Hypothalamus (tissue), 51 donors: Measurements from ENCODE around the gene EIPR1.
"Not testable (repeated sequence)": the region's sequence is repeated elsewhere in the genome, so short reads cannot be mapped to it uniquely, and the experiment has no call there.

Experiments
- DNase-seq, 51 donors: peaks; one replicate each; lab custom pipeline; 2025; lab: John Stamatoyannopoulos, UW

Gene EIPR1

DNA sequence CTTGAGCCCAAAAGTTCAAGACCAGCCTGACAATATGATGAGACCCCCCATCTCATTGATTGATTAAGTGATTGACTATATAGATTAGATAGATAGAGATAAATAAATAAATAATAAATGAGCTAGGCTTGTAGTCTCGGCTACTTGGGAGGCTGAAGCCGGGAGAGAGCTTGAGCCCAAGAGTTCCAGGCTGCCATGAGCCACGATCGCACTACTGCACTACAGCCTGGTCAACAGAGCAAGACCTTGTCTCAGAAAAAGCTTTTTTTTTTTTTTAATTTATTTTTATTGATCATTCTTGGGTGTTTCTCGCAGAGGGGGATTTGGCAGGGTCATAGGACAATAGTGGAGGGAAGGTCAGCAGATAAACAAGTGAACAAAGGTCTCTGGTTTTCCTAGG lies 12.4 kb downstream of the EIPR1 start:
- DNase-seq = no peak

DNA sequence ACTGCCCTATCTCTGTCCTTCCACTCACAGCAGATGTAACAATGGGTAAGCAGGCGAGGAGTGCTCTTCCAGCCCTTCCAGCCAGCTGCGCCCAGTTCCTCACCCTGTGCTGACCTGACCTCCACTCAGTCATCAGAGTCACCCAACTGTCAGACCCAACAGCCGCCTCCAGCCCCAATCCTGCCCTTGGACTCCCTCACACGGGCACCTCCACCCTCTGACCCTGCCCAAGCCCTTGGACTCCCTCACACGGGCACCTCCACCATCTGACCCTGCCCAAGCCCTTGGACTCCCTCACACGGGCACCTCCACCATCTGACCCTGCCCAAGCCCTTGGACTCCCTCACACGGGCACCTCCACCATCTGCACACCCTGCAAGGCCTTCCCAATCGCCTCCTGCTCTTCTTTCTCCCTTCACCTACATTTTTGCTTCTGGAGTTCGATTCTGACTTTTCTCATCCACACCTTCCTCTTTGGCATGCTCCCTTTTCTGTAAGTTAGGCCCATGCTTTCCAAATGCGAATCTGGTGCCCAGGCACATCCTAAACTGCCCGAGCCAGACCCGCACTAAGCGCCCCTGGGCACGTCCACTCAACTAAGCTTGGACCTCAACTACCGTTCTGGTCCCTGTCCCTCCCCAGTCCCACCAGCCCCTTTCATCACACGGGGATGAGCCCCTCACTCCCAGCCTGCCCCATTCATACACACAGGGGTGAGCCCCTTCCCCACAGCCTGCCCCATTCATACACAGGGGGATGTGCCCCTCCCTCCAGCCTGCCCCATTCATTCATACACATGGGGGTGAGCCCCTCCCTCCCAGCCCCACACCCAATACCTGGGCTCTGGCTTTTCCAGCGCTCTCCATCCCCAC lies 15.9 kb downstream of the EIPR1 start:
- DNase-seq = no peak

DNA sequence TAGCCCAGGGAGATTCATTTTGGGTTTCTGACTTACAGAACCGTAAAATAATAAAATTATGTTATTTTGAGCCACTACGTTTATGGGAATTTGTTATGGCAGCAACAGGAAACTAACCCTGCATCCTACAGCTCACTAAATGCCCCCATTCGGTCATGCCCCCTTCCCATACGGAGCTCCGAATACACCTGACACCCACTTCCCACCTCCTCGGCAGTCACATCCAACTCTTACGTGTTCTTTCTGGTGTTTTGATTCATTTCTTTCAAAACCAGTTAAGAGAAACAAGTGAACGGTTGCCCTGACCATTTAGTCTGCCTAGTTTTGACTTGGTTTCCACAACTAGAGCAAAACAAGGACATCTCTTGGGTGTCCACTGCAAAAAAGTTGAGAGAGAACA lies 19.7 kb downstream of the EIPR1 start:
- DNase-seq = no peak

DNA sequence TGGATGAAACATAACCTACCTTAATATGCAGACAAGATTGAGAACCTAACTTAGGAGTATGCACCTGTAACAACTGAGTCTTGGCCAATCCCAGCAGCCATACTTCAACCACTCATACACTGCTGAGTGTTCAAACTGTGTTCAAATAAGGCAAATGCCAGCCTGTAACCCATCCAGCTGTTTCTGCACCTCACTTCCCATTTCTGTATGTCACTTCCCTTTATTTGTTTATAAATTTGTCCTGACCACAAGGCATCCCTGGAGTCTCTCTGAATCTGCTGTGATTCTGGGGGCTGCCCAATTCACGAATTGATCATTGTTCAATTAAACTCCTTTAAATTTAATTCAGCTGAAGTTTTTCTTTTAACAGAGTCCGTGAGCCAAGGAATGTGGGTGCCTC lies 20.2 kb downstream of the EIPR1 start:
- not testable (repeated sequence) for DNase-seq

DNA sequence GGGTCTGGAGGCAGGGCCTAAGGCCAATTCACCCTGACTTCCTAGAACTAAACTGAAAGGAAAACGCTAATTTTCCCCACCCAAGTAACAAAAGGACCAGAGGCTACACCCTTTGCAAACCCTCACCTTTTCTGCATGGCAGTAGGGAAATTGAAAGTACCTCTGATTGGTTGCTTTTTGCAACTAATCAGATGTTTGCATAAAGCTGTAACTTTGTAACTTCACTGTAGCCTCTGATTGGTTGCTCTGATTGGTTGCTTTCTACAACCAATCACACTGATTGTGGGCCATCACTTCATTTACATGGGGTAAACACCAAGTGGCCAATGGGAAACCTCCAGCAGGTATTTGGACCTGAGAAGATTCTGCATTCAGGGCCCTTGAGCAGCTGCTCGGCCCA lies 20.8 kb downstream of the EIPR1 start:
- DNase-seq = no peak

DNA sequence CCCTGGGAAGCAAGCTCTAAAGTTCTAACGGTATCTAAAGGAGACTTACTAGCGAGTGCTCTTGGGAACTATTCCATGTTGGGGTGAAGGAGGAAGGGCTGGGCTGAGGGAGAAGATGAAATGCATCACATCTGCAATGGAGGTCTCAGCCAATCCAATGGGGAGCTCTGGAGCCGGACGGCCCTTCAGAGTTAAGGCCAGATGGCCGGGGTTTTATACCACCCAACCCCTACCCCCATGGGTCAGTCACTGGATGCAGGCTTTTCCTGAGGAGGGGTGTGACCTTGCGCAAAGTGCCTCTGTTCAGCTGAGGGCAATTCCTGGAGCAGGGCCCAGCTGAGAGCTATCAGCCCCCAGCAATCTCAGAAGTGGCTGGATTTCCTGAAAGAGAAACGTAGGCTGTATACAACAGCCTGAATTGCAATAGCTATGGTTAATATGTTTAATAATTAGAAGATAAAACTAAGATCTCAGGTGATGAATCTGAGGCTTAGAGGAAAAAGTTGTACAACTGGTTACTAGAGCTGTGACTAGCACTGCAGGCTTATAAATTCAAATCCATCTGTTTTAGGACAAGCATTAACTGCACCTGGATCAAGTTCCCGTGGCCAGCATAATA lies 21.6 kb downstream of the EIPR1 start:
- no peak for DNase-seq

DNA sequence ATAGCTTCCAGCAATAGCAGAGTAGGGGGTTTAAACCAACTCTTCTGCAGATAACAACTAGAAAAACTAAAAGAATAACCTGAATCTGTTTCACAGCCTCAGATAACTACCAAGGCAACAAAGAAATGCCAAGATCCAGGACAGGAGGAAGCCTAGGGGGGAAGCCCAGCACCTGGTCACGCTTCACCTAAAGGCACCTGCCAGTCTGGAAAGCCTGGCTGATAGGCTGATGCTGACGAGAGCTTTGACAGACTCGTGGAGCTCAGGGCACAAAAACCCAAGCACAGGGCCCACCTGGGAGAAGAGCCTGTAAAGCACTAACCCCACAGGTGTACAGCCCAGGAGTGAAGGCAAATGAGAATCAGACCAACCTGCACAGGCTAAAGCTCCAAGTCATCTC lies 22.6 kb downstream of the EIPR1 start:
- no peak for DNase-seq

DNA sequence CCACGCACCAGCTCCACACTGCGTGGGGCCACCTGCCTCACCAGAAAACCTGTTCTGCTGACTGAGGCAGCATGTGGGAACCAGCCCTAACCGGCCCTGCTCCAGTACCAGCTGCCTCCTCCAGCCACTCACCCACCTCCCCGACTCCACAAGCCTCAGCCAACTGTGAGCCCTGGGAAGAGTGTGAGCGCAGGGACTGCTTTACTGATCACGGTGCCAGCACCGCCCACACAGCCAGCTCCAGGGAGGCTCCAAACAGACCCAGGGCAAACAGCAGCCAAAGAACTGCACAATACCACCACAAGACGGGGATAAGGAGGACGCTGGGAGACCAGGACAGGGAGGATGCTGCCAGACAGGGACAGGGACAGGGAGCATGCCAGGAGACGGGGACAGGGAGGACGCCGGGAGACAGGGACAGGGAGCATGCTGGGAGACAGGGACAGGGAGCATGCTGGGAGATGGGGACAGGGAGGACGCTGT lies 28.4 kb downstream of the EIPR1 start:
- peak in 39 of 51 donors; percentile 5 to 87 (median 43) for DNase-seq

DNA sequence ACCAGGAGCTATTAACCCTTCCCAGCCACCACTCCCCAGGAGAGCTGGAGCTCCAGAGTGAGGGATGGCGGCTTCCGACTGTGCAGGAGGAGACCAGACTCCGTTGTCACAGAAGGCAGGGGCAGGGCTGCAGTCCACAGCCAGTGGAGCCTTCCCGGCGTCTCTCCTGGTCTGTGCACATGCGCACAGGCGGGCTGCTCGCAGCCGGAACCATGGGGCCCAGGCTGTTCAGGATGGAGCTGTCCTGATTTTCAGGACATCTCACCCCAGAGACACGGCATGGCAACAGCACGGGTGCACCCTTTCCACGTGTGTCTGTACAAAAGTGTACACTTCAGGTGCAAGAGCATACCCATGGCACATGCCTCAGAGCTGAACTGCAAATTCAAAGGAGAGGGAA lies 28.9 kb downstream of the EIPR1 start:
- peak in 4 of 51 donors; percentile 23 to 44 (median 34) for DNase-seq

DNA sequence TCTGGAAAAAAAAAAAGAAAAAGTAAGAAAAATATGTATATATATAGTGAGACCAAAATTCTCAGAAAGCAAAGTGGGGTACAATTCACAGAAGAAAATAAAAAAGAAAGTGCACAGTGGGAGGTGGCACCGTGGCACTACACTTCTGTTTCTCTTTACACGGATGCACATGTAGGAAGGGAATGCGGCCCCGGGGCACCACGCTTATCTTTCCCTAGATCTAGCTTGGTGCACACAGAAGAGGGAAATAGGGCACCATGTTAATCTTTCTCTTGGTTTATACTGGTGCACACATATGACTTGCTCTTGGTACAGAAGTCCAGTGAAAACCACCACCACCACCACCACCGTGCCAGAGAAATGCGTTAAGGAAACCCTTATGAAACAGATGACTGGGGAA lies 32.0 kb downstream of the EIPR1 start:
- no peak for DNase-seq

DNA sequence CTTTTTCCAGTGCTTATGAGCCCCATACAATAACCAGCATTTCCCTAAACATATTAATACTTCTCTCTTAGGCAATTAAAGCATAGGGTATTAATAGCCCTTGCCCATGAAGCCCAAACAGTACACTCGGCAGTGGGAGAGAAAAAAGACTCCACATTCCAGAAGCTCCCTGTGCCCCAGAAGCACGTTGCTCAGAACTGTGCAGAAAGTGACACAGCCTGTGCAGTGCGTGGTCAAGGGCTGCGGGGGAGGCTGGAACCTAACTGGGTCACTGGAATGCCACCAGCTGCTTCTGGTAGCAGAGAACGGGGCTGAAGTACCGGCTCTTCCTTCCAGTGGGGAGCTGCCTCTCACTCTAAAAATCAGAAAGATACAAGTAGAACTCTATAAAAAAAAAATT lies 32.7 kb downstream of the EIPR1 start:
- peak in 2 of 51 donors; percentile 13 to 14 for DNase-seq

DNA sequence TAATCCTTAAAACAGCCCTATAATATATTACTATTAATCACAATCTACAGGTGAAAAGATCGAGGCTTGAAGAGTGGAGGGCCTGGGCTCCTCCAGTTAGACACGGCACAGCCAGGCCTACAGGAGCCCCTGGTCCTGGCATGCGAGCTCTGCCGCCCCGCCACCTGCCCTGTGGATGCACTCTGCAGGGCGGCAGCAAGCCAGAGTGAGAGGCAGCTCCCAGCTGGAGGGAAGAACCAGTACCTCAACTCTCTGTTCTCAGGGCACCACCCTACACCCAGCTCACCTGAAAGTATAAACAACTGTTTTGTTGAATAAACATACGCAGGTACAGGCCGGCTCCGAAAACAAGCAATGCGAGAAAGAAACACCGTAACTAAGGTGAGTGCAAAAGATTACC lies 34.6 kb downstream of the EIPR1 start:
- no peak for DNase-seq

DNA sequence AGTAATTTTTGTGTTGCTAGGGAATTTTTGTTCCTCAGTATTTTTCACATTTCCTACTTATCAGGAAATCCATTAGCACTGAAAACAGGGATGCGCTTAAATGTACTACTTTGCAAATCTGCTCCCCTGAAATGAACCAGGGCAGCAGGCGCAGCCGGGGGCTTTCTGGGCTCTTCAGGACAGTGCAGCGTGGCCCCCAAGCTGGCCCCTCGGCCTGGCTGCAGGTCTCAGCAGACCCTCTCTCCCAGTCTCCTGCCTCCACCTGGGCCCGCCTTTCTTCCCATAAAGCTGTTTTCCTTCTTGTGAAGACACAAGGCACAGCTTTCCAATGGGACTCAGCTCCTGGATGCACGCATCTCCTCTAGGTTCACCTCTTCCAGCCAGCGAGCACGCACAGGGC lies 35.3 kb downstream of the EIPR1 start:
- peak in 1 of 51 donors; percentile 27 for DNase-seq

DNA sequence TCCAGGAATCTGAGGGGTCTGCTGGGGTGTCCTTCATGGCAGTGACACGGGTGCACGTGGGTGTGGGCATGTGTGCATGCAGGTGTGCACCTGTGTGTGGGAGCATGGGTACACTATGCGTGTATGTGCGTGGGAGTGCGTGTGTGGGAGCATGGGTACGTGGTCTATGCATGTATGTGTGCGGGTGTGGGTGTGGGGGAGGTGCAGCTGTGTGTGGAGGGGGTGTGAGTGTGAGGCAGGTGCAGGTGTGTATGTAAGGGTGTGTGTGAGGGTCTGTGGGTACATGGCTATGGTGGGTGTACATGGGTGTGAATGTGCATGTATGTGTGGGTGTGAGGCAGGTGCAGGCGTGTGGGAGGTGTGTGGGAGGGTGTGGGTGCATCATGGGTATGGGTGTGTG lies 36.3 kb downstream of the EIPR1 start:
- DNase-seq = no peak

DNA sequence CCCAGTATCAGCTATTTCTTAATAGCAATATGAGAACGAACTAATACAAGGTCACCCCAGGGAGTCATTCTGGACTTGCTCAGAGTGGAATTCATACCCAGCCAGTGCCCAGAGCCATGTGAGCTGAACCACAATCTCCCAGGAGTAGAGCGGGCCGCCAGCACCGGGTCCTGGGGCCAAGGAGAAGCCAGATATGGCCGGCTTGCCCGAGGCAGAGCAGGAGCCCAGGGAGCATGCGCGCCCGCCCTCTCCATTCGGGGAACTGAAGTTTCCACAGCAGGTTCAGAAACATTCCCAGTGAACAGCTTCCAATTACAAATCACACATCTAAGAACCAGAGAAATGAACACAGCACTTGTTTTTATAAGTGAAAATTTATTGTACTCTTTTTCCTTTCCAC lies 37.5 kb downstream of the EIPR1 start:
- DNase-seq = no peak

DNA sequence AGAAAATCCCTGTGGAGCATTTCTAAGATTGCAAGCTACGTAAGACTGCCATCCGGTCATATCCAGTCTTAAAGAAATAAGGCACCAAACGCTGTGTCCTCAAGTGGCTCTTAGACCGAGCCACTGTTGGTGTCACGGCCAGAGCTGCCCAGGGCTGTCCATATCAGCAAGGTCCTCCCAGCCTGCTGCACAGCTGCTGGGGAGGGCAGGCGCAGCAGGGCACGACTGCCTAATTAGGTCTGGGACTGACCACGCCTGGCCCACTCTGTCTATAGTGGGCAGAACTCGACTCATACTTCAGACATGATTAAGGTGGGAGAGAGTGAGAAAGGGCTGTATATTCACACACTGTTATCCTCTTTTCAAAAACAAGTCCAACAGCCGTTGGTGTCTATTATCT lies 39.3 kb downstream of the EIPR1 start:
- DNase-seq = no peak

DNA sequence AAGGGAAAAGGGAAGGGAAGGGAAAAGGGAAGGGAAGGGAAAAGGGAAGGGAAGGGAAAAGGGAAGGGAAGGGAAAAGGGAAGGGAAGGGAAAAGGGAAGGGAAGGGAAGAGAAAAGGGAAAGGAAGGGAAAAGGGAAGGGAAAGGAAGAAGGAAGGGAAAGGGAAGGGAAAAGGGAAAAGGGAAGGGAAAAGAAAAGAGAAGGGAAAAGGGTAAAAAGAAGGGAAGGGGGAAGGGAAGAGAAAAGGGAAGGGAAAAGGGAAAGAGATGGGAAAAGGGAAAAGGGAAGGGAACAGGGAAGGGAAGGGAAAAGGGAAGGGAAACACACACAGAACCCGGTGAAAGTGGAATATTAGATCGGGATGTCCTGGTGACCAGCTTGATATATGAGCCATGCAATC lies 40.8 kb downstream of the EIPR1 start:
- DNase-seq = no peak

DNA sequence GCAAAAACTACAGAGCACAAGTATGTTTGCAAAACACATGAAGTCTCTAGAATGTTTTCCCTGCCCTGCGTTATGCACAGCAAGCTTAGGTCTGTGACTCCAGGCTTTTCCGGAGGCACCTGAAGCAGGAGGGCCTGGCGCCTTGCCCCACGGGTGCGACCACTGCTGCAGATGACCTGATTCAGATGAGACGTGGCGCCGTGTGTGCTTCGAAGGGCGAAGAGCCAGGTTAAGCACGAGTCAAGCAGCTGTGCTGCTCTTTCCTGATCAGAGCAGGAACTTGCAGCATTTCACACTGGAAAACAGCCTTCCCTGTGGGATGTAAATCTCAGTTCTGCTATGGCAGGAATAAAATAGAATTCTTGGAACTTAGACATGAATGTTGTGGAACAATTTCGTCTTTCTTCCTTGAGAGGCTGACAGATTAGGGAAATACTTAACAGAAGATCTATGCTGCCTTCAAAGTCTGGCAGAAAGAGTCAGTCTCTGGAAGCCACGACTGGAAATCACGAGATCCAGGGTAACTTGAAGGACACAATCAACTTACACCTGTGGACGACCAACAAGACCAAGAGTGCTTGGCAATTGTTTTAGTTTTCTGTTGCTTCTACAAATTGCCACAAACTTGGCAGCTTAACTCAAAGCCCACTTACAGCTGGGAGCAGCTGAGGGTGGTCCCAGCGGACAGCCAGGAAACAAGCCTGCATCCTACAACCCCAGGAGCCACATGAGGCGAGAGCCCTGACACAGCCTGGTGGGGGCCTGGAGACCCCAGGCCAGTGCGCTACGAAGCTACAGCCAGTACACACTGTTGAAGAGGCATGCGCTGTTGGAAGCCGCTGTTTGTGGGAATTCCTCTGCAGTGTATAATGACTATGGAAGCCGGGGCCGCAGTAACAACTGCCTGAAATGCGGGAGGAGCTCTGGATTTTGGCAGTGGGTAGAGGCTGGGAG lies 42.9 kb downstream of the EIPR1 start:
- no peak for DNase-seq

DNA sequence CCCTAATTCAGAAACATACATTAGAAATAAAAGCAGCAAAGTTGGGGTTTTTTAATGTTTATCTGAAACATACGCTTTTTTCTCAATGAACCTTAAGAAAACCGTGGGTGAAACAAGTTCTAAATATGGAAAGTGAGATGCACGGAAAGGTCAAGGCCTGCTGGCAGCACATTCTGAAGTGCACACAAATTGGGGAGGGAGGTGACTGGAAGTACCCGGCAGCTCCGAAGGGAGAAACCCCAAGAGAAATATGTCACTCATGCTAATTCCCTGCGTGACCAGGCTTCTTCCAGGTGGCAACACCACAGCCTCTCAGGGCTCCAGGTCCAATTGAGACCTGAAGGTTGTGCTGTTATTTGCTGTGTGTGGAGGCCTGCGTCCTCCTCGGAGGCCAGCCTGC lies 45.5 kb downstream of the EIPR1 start:
- DNase-seq = no peak

DNA sequence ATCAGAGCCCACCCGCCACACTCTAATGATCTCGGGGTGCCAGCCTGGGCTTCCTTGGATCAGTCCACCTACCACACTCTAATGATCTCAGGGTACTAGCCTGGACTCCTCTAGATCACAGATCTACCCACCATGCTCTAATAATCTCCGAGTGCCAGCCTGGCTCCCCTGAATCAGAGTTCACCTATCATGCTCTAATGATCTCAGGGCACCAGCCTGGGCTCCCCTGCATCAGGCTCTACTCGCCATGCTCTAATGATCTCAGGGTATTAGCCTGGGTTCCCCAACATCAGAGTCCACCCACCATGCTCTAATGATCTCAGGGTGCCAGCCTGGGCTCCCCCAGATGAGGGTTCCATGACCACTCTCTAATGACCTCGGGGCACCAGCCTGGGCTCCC lies 48.1 kb downstream of the EIPR1 start:
- DNase-seq = no peak

DNA sequence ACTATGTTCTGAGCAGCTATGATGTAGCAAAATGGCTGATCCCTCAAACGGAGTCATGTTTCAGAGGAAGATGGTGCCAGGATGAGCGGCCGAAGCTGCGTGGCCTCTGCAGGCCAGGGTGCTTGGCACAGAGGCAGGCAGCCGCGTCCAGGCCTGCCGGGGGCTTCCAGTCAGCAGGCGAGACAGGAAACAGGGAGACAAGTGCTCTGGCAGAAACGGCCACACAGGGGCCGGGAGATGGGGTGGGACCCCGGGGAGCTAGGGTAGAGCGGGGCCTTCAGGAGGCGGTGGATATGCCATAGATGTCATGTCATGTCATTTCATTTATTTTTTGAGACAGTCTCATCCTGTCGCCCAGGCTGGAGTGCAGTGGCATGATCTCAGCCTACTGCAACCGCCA lies 50.7 kb downstream of the EIPR1 start:
- DNase-seq = no peak
